Neuronal stem cell (in vitro differentiated cells): ENCODE data around the gene BPIFB6.

Experiments
- DNase-seq: peaks from one replicate; pipeline ENCODE4 v3.0.0-alpha.2; 2013; ENCODE audit warnings: low spot score
- H2AFZ ChIP-seq: one replicate; pipeline ENCODE4 v1.6.1; 2013; ENCODE audit warnings: mild to moderate bottlenecking, low read length, inconsistent platforms
- H2AK5ac ChIP-seq: 2 replicates; pipeline ENCODE4 v1.6.1; 2013; ENCODE audit warnings: low read depth, mild to moderate bottlenecking, inconsistent platforms, low read length, moderate library complexity, mixed read lengths
- H2BK120ac ChIP-seq: 2 replicates; pipeline ENCODE4 v1.6.1; 2013; ENCODE audit warnings: low read depth, mild to moderate bottlenecking, inconsistent platforms, low read length, moderate library complexity, mixed read lengths
- H2BK12ac ChIP-seq: one replicate; pipeline ENCODE4 v1.6.1; 2013; ENCODE audit warnings: low read length, inconsistent platforms
- H2BK15ac ChIP-seq: 2 replicates; pipeline ENCODE4 v1.6.1; 2013; ENCODE audit warnings: mild to moderate bottlenecking, low read length, inconsistent platforms, mixed read lengths
- H2BK5ac ChIP-seq: one replicate; pipeline ENCODE4 v1.6.1; 2013; ENCODE audit warnings: inconsistent platforms, mild to moderate bottlenecking, low read length, moderate library complexity
- H3K14ac ChIP-seq: one replicate; pipeline ENCODE4 v1.6.1; 2013; ENCODE audit warnings: low read length, inconsistent platforms
- H3K18ac ChIP-seq: 2 replicates; pipeline ENCODE4 v1.6.1; 2013; ENCODE audit warnings: low read length, inconsistent platforms
- H3K23ac ChIP-seq: 2 replicates; pipeline ENCODE4 v1.6.1; 2013; ENCODE audit warnings: low read depth, mild to moderate bottlenecking, mixed read lengths, low read length, inconsistent platforms; ENCODE audit not compliant: poor library complexity
- H3K27ac ChIP-seq: replicated peaks from 3 replicates; pipeline ENCODE4 v1.5.1; 2013; ENCODE audit warnings: low read length, inconsistent platforms
- H3K27me3 ChIP-seq, 3 experiments: 2 replicates each; pipeline ENCODE4 v1.6.1; 2013; ENCODE audit warnings: low read length in 3 of 3, mild to moderate bottlenecking in 2 of 3, inconsistent platforms in 1 of 3, low read depth in 1 of 3, mixed read lengths in 1 of 3, moderate library complexity in 1 of 3; ENCODE audit not compliant: control insufficient read depth in 3 of 3, insufficient read depth in 3 of 3
- H3K36me3 ChIP-seq, 2 donors: replicated peaks in 1 of 2; 2 replicates each; pipeline ENCODE4 v1.6.1; 2013; ENCODE audit warnings: low read length in 2 of 2; ENCODE audit not compliant: control insufficient read depth in 2 of 2, insufficient read depth in 2 of 2
- H3K4ac ChIP-seq: 2 replicates; pipeline ENCODE4 v1.6.1; 2013; ENCODE audit warnings: inconsistent platforms, mild to moderate bottlenecking, low read length, moderate library complexity
- H3K4me1 ChIP-seq, 2 donors: 1 replicate in 1 of 2; 2 replicates in 1 of 2; pipeline ENCODE4 v1.6.1; 2013; ENCODE audit warnings: low read length in 2 of 2, low read depth in 1 of 2; ENCODE audit not compliant: control insufficient read depth in 2 of 2, insufficient read depth in 1 of 2
- H3K4me2 ChIP-seq: one replicate; pipeline ENCODE4 v1.6.1; 2013; ENCODE audit warnings: mild to moderate bottlenecking, low read length, inconsistent platforms; ENCODE audit not compliant: insufficient read depth, poor library complexity, severe bottlenecking
- H3K4me3 ChIP-seq, 2 donors: 2 replicates each; pipeline ENCODE4 v1.5.1; 2013; ENCODE audit warnings: low read length in 2 of 2, mild to moderate bottlenecking in 2 of 2, inconsistent platforms in 1 of 2, moderate library complexity in 1 of 2
- H3K79me1 ChIP-seq: one replicate; pipeline ENCODE4 v1.6.1; 2013; ENCODE audit warnings: low read depth, mild to moderate bottlenecking, inconsistent platforms, low read length, moderate library complexity
- H3K9ac ChIP-seq: one replicate; pipeline ENCODE4 v1.6.1; 2013; ENCODE audit warnings: mild to moderate bottlenecking, low read depth, low read length, inconsistent platforms; ENCODE audit not compliant: poor library complexity
- H3K9me3 ChIP-seq, 2 donors: replicated peaks in 1 of 2; 2 replicates each; pipeline versions ENCODE3 to v1.6.1; 2013; ENCODE audit warnings: low read length in 2 of 2, mild to moderate bottlenecking in 2 of 2, inconsistent platforms in 1 of 2, low read depth in 1 of 2, mixed read lengths in 1 of 2, moderate library complexity in 1 of 2; ENCODE audit not compliant: control insufficient read depth in 2 of 2, insufficient read depth in 1 of 2
- H4K8ac ChIP-seq: one replicate; pipeline ENCODE4 v1.6.1; 2013; ENCODE audit warnings: low read depth, mild to moderate bottlenecking, inconsistent platforms, low read length, moderate library complexity
- H4K91ac ChIP-seq: one replicate; pipeline ENCODE4 v1.6.1; 2013; ENCODE audit warnings: low read length, low read depth, mild to moderate bottlenecking, inconsistent platforms; ENCODE audit not compliant: poor library complexity
- WGBS, 2 donors: extraction: QIAGEN DNeasy Blood & Tissue Kit; methylation state at CpG; one replicate each; pipeline ENCODE4 v1.1.7; 2013; ENCODE audit warnings: missing lambda C conversion rate in 2 of 2, mixed read lengths in 1 of 2; ENCODE audit not compliant: insufficient read length in 2 of 2, insufficient replicate concordance in 1 of 2; ENCODE audit errors: extremely low coverage in 2 of 2; 5-methylcytosine and 5-hydroxymethylcytosine counted together

Gene BPIFB6

DNA sequence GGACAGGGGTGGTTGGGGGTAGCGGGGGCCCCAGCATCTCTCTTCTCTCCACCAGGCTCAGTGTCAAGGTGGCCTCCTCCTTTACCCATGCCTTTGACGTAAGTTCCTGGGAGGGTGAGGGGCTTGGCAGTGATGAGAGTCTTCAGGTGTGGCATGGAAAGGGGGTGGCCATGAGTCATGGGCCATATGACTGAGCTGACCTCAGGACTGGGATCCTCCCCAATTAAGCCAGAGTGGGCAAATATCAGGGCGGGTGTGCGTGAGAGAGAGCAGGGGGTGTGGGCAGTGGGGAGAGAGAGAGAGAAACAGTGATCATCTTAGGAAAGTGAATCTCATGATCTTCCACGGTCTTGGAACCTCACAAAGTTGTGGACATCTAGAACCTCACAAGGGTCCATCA is 39.8 kb downstream of the BPIFB6 start:
- no peak overlapping the region for H3K27ac ChIP-seq
- H3K23ac ChIP-seq, result no peak overlapping the region
- no peak overlapping the region for H3K4ac ChIP-seq
- H2AK5ac ChIP-seq, result no peak overlapping the region
- no peak overlapping the region for H4K91ac ChIP-seq
- H3K36me3 ChIP-seq, result no peaks in the 10 kb centered on the region
- no peak overlapping the region for H2BK5ac ChIP-seq
- no peaks in the 10 kb centered on the region for H3K9me3 ChIP-seq
- no peak overlapping the region for H2BK120ac ChIP-seq
- H3K4me3 ChIP-seq, result no peak overlapping the region
- WGBS, 2 donors, result no CpG with 5 or more reads among the region's 5 CpGs
- no peaks in the 10 kb centered on the region for H3K79me1 ChIP-seq
- no peak overlapping the region for H3K9ac ChIP-seq
- H3K4me1 ChIP-seq, result no peaks in the 10 kb centered on the region
- H4K8ac ChIP-seq, result no peak overlapping the region
- H3K27me3 ChIP-seq, result no peaks in the 10 kb centered on the region
- H3K4me2 ChIP-seq, result no peak overlapping the region
- H2BK15ac ChIP-seq, result no peak overlapping the region
- H2BK12ac ChIP-seq, result no peak overlapping the region
- no peak for DNase-seq
- H3K14ac ChIP-seq, result no peak overlapping the region
- no peak overlapping the region for H2AFZ ChIP-seq
- H3K18ac ChIP-seq, result no peak overlapping the region

DNA sequence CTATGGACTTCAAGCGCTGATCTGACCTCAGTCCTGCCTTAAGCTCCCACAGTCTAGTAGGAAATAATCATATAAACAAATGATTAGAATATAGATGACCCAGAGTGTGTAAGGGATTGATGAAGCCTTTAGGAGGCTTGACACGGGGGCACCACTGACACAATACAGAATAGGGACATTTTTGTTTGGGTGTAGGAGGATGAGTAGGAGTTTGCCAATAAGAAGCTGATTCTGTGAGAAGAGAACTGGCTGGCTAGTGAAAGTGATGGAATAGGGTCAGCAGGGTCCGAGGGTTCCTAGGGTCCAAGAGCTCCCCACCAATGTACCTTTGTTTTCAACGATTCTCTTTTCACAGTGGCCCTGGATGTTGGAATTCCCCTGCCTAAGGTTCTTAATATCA is 40.9 kb downstream of the BPIFB6 start:
- H3K4ac ChIP-seq, result no peak overlapping the region
- no peak overlapping the region for H4K91ac ChIP-seq
- H2AFZ ChIP-seq, result no peak overlapping the region
- H2BK12ac ChIP-seq, result no peak overlapping the region
- H3K36me3 ChIP-seq, result no peaks in the 10 kb centered on the region
- H2AK5ac ChIP-seq, result no peak overlapping the region
- no peak for DNase-seq
- H3K4me2 ChIP-seq, result no peak overlapping the region
- no peak overlapping the region for H2BK5ac ChIP-seq
- no peak overlapping the region for H2BK15ac ChIP-seq
- H3K9ac ChIP-seq, result no peak overlapping the region
- H3K14ac ChIP-seq, result no peak overlapping the region
- WGBS, 2 donors, result no CpG with 5 or more reads among the region's 4 CpGs
- H4K8ac ChIP-seq, result no peak overlapping the region
- H3K18ac ChIP-seq, result no peak overlapping the region
- H3K79me1 ChIP-seq, result no peaks in the 10 kb centered on the region
- H3K23ac ChIP-seq, result no peak overlapping the region
- H3K4me1 ChIP-seq, result no peaks in the 10 kb centered on the region
- H2BK120ac ChIP-seq, result no peak overlapping the region
- no peaks in the 10 kb centered on the region for H3K27me3 ChIP-seq
- H3K4me3 ChIP-seq, result no peak overlapping the region
- no peak overlapping the region for H3K27ac ChIP-seq
- no peaks in the 10 kb centered on the region for H3K9me3 ChIP-seq

DNA sequence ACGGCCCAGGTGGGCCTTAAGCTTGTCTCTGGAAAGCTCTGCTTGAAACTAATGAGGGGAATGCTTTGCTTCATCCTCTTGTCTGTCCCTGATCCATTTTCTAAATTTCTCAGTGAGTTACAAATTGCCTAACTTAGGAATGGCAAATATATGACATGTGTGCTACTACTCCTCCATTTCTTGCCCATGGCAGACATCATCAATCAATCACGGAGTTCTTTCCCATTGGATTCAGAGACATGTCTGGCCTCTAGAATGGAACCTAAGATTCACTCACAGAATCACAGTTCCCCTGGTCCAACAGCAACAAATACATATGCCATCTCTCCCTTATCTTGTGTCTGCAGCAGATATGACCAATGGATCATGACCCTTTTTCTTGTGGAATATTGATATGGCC is 41.4 kb downstream of the BPIFB6 start:
- Histone ChIP-seq H3K27ac (no peak overlapping the region), H3K4ac (no peak overlapping the region), H3K14ac (no peak overlapping the region), H3K4me1 (no peaks in the 10 kb centered on the region), H2AFZ (no peak overlapping the region), H3K4me3 (no peak overlapping the region), H3K4me2 (no peak overlapping the region), H3K27me3 (no peaks in the 10 kb centered on the region), H3K9ac (no peak overlapping the region), H3K36me3 (no peaks in the 10 kb centered on the region), H2BK15ac (no peak overlapping the region), H2AK5ac (no peak overlapping the region), H3K9me3 (no peaks in the 10 kb centered on the region), H3K18ac (no peak overlapping the region), H4K91ac (no peak overlapping the region), H3K23ac (no peak overlapping the region), H2BK5ac (no peak overlapping the region), H3K79me1 (no peaks in the 10 kb centered on the region), H2BK12ac (no peak overlapping the region), H2BK120ac (no peak overlapping the region), H4K8ac (no peak overlapping the region)
- no peak for DNase-seq
- no CpG with 5 or more reads among the region's 2 CpGs for WGBS, 2 donors

DNA sequence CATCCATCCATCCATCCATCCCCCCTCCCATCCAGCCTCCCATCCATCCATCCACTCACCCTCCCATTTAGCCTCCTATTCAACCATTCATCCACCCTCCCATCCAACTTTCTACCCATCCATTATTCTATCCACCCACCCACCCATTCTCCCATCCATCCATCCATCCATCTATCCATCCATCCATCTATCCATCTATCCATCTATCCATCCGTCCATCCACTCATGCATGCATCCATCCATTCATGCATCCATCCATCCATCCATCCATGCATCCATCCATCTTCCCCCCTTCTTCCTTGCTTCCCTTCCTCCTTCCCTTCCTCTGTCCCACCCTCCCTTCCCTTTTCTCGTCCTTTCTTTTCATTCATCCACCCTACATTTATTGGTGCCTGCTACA is 43.2 kb downstream of the BPIFB6 start:
- H3K9me3 ChIP-seq, result no peaks in the 10 kb centered on the region
- H3K23ac ChIP-seq, result no peak overlapping the region
- 100% methylated on average over 1 of the region's 2 CpGs; no CpG with 5 or more reads in 1 of the 2 donors for WGBS, 2 donors
- no peak overlapping the region for H3K27ac ChIP-seq
- no peaks in the 10 kb centered on the region for H3K27me3 ChIP-seq
- no peaks in the 10 kb centered on the region for H3K36me3 ChIP-seq
- no peak overlapping the region for H2BK12ac ChIP-seq
- H2AFZ ChIP-seq, result no peak overlapping the region
- no peak overlapping the region for H3K14ac ChIP-seq
- no peak overlapping the region for H4K8ac ChIP-seq
- no peak overlapping the region for H2BK5ac ChIP-seq
- H3K4ac ChIP-seq, result no peak overlapping the region
- H2BK120ac ChIP-seq, result no peak overlapping the region
- no peak overlapping the region for H3K4me3 ChIP-seq
- H3K79me1 ChIP-seq, result no peaks in the 10 kb centered on the region
- no peak overlapping the region for H2BK15ac ChIP-seq
- DNase-seq, result no peak
- H3K4me2 ChIP-seq, result no peak overlapping the region
- H3K18ac ChIP-seq, result no peak overlapping the region
- H2AK5ac ChIP-seq, result no peak overlapping the region
- no peaks in the 10 kb centered on the region for H3K4me1 ChIP-seq
- H4K91ac ChIP-seq, result no peak overlapping the region
- no peak overlapping the region for H3K9ac ChIP-seq
